ENCODE measurements around the gene NUF2. TPM values are rescaled to one million over a fixed set of nuclear protein-coding genes. Genes with fewer than 3 reads are reported as not detected.

Gene NUF2
- total RNA-seq, 4 donors from 2014 or later = 2.2 to 6.1 (median 3.2) TPM

Other genes with a start within 250 kb of the NUF2 start
- 10 to 100 TPM in 3 of 4 donors, 1 to 10 TPM in 1; 7.0 to 32.9 (median 21.8) TPM for gene RGS5, start 119.0 kb upstream of the NUF2 start, total RNA-seq

All from suprapubic skin (tissue), 4 donors.